Duodenal mucosa (tissue), 2 donors: Measurements from ENCODE around the gene WDR81.
"Not testable (repeated sequence)": the region's sequence is repeated elsewhere in the genome, so short reads cannot be mapped to it uniquely, and the experiment has no call there.

Experiments
- H3K27ac ChIP-seq: one replicate; pipeline ENCODE4 v1.7.0; 2013; ENCODE audit warnings: low read depth, low read length
- H3K27me3 ChIP-seq, 2 donors: one replicate each; pipeline ENCODE4 v1.7.0; 2013; ENCODE audit warnings: low read length in 2 of 2, control low read depth in 1 of 2; ENCODE audit not compliant: insufficient read depth in 2 of 2, control insufficient read depth in 1 of 2
- H3K36me3 ChIP-seq, 2 donors: one replicate each; pipeline ENCODE4 v1.7.0; 2013; ENCODE audit warnings: low read length in 2 of 2, control low read depth in 1 of 2; ENCODE audit not compliant: insufficient read depth in 2 of 2, control insufficient read depth in 1 of 2
- H3K4me1 ChIP-seq, 2 donors: one replicate each; pipeline ENCODE4 v1.7.0; 2013; ENCODE audit warnings: low read length in 2 of 2, control low read depth in 1 of 2; ENCODE audit not compliant: insufficient read depth in 2 of 2, control insufficient read depth in 1 of 2
- H3K4me3 ChIP-seq, 2 donors: one replicate each; pipeline ENCODE4 v1.7.0; 2013; ENCODE audit warnings: low read length in 2 of 2, low read depth in 1 of 2
- H3K9ac ChIP-seq, 2 donors: one replicate each; pipeline ENCODE4 v1.7.0; 2013; ENCODE audit warnings: low read length in 2 of 2, low read depth in 1 of 2
- H3K9me3 ChIP-seq, 2 donors: one replicate each; pipeline ENCODE4 v1.7.0; 2013; ENCODE audit warnings: low read length in 2 of 2, control low read depth in 1 of 2; ENCODE audit not compliant: control insufficient read depth in 1 of 2

The WDR81 gene

GRCh38 chr17:1754430-1755112 is 30.1 kb downstream of the WDR81 start:
- H3K27me3 ChIP-seq: no peaks in the 10 kb centered on the region
- no peaks in the 10 kb centered on the region for H3K36me3 ChIP-seq
- H3K9ac ChIP-seq: no peak overlapping the region
- no peak overlapping the region for H3K4me3 ChIP-seq
- peaks cover 8 to 17% of the 10 kb centered on the region in 2 donors for H3K4me1 ChIP-seq
- no peaks in the 10 kb centered on the region for H3K9me3 ChIP-seq
- no peak overlapping the region for H3K27ac ChIP-seq

GRCh38 chr17:1755252-1755826 is 30.8 kb downstream of the WDR81 start:
- no peaks in the 10 kb centered on the region for H3K27me3 ChIP-seq
- no peak overlapping the region for H3K4me3 ChIP-seq
- no peaks in the 10 kb centered on the region for H3K36me3 ChIP-seq
- no peak overlapping the region for H3K9ac ChIP-seq
- peaks cover 8 to 17% of the 10 kb centered on the region in 2 donors for H3K4me1 ChIP-seq
- no peak overlapping the region for H3K27ac ChIP-seq
- H3K9me3 ChIP-seq: no peaks in the 10 kb centered on the region

GRCh38 chr17:1755827-1756262 is 31.3 kb downstream of the WDR81 start:
- Histone ChIP-seq H3K27ac (no peak overlapping the region), H3K27me3 (no peaks in the 10 kb centered on the region), H3K36me3 (no peaks in the 10 kb centered on the region), H3K4me3 (no peak overlapping the region), H3K4me1 (peaks cover 8 to 17% of the 10 kb centered on the region in 2 donors), H3K9ac (no peak overlapping the region), H3K9me3 (no peaks in the 10 kb centered on the region)

GRCh38 chr17:1758807-1759206 is 34.3 kb downstream of the WDR81 start:
- Histone ChIP-seq H3K9me3 (no peaks in the 10 kb centered on the region), H3K36me3 (no peaks in the 10 kb centered on the region), H3K4me3 (no peak overlapping the region), H3K9ac (no peak overlapping the region), H3K27ac (no peak overlapping the region), H3K4me1 (peaks cover 13 to 20% of the 10 kb centered on the region in 2 donors), H3K27me3 (no peaks in the 10 kb centered on the region)

- Histone ChIP-seq H3K36me3 (no peaks in the 10 kb centered on the region), H3K27ac (no peak overlapping the region)
Measured at GRCh38 chr17:1759529-1759928, 35.0 kb downstream of the WDR81 start.

GRCh38 chr17:1762233-1762900 is 37.9 kb downstream of the WDR81 start:
- Histone ChIP-seq H3K9me3 (no peaks in the 10 kb centered on the region), H3K4me1 (peaks cover 20 to 24% of the 10 kb centered on the region in 2 donors), H3K27ac (peak overlapping the region; percentile 66), H3K27me3 (no peaks in the 10 kb centered on the region), H3K36me3 (no peaks in the 10 kb centered on the region), H3K9ac (peak overlapping the region; percentile 25 to 61), H3K4me3 (peak overlapping the region; percentile 58 to 61)

More at GRCh38 chr17:1759529-1759928, 35.0 kb downstream of the WDR81 start:
- Histone ChIP-seq H3K9ac (no peak overlapping the region), H3K4me1 (peaks cover 19 to 27% of the 10 kb centered on the region in 2 donors), H3K4me3 (no peak overlapping the region), H3K9me3 (no peaks in the 10 kb centered on the region), H3K27me3 (no peaks in the 10 kb centered on the region)

GRCh38 chr17:1762901-1763898 is 38.7 kb downstream of the WDR81 start:
- H3K36me3 ChIP-seq: no peaks in the 10 kb centered on the region
- H3K9ac ChIP-seq: peak overlapping the region; percentile 20 to 61
- no peaks in the 10 kb centered on the region for H3K9me3 ChIP-seq
- peak overlapping the region; percentile 66 for H3K27ac ChIP-seq
- H3K4me1 ChIP-seq: peaks cover 20 to 24% of the 10 kb centered on the region in 2 donors
- peak overlapping the region; percentile 58 to 61 for H3K4me3 ChIP-seq
- no peaks in the 10 kb centered on the region for H3K27me3 ChIP-seq

GRCh38 chr17:1764284-1764683 is 39.8 kb downstream of the WDR81 start:
- no peaks in the 10 kb centered on the region for H3K9me3 ChIP-seq
- peaks cover 20 to 24% of the 10 kb centered on the region in 2 donors for H3K4me1 ChIP-seq
- peak overlapping the region; percentile 0 for H3K27ac ChIP-seq
- no peaks in the 10 kb centered on the region for H3K36me3 ChIP-seq
- H3K27me3 ChIP-seq: no peaks in the 10 kb centered on the region
- no peak overlapping the region for H3K9ac ChIP-seq
- H3K4me3 ChIP-seq: no peak overlapping the region

GRCh38 chr17:1764705-1765104 is 40.2 kb downstream of the WDR81 start:
- H3K9me3 ChIP-seq, H3K9ac ChIP-seq, H3K4me3 ChIP-seq, H3K36me3 ChIP-seq, H3K27me3 ChIP-seq: not testable (repeated sequence)
- Histone ChIP-seq H3K27ac (peak overlapping the region; percentile 0), H3K4me1 (peaks cover 20 to 24% of the 10 kb centered on the region in 2 donors)
